ENCODE measurements around the gene CPA4.

DNA sequence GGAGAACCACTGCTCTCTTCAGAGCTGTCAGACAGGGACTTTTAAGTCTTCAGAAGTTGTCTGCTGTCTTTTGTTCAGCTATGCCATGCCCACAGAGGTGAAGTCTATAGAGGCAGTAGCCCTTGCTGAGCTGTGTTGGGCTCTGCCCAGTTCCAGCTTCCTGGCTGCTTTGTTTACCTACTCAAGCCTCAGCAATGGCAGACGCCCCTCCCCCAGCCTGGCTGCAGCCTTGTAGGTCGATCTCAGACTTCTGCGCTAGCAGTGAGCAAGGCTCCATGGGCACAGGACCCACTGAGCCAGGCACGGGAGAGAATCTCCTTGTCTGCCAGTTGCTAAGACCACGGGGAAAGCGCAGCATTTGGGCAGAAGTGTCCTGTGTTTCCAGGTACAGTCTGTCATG lies 38.4 kb upstream of the CPA4 start:
- TF ChIP-seq, protein P1, sequence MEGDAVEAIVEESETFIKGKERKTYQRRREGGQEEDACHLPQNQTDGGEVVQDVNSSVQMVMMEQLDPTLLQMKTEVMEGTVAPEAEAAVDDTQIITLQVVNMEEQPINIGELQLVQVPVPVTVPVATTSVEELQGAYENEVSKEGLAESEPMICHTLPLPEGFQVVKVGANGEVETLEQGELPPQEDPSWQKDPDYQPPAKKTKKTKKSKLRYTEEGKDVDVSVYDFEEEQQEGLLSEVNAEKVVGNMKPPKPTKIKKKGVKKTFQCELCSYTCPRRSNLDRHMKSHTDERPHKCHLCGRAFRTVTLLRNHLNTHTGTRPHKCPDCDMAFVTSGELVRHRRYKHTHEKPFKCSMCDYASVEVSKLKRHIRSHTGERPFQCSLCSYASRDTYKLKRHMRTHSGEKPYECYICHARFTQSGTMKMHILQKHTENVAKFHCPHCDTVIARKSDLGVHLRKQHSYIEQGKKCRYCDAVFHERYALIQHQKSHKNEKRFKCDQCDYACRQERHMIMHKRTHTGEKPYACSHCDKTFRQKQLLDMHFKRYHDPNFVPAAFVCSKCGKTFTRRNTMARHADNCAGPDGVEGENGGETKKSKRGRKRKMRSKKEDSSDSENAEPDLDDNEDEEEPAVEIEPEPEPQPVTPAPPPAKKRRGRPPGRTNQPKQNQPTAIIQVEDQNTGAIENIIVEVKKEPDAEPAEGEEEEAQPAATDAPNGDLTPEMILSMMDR (IDR thresholded peaks at IDR 0.05; ENCODE audit: low read depth, low read length) = no peak
- no peak for TF ChIP-seq POLR2A (IDR thresholded peaks at IDR 0.05; ENCODE audit: extremely low read depth, insufficient read length)
